Osteoblast (primary cell): Measurements from ENCODE around the gene RAP1B. TPM values are rescaled to one million over a fixed set of nuclear protein-coding genes. Genes with fewer than 3 reads are reported as not detected.

Experiments used
- DNase-seq: peaks from one replicate; pipeline ENCODE4 v3.0.0; 2011; ENCODE audit warnings: low spot score, mixed read lengths; ENCODE audit not compliant: insufficient read length; ENCODE audit errors: missing footprints
- H2AFZ ChIP-seq: 2 replicates; pipeline ENCODE4 v1.6.0; 2011; ENCODE audit warnings: mild to moderate bottlenecking, low read length
- H3K27ac ChIP-seq: 2 replicates; pipeline ENCODE4 v1.5.1; 2011; ENCODE audit warnings: mild to moderate bottlenecking, low read depth, low read length, moderate library complexity
- H3K27me3 ChIP-seq: 2 replicates; pipeline ENCODE4 v1.6.0; 2012; ENCODE audit warnings: mild to moderate bottlenecking, control low read depth, inconsistent platforms, low read length, moderate library complexity; ENCODE audit not compliant: insufficient read depth
- H3K36me3 ChIP-seq: 2 replicates; pipeline ENCODE4 v1.5.1; 2011; ENCODE audit warnings: mild to moderate bottlenecking, low read length, control low read depth, moderate library complexity; ENCODE audit not compliant: insufficient read depth
- H3K4me1 ChIP-seq: 2 replicates; pipeline ENCODE4 v1.5.1; 2011; ENCODE audit warnings: mild to moderate bottlenecking, low read length, control low read depth, moderate library complexity; ENCODE audit not compliant: insufficient read depth
- H3K4me2 ChIP-seq: 2 replicates; pipeline ENCODE4 v1.6.0; 2011; ENCODE audit warnings: mild to moderate bottlenecking, low read length; ENCODE audit not compliant: insufficient read depth
- H3K4me3 ChIP-seq: fragments of 200-600 bp; sonication (generic); 3 replicates; pipeline ENCODE4 v1.5.1; 2012; ENCODE audit warnings: mild to moderate bottlenecking, low read length, inconsistent platforms; ENCODE audit not compliant: insufficient read depth
- H3K79me2 ChIP-seq: 2 replicates; pipeline ENCODE4 v1.6.0; 2012; ENCODE audit warnings: mild to moderate bottlenecking, low read length, control low read depth, inconsistent platforms; ENCODE audit not compliant: insufficient read depth
- H3K9me3 ChIP-seq: 2 replicates; pipeline ENCODE4 v1.5.1; 2011; ENCODE audit warnings: low read depth, low read length, control low read depth
- H4K20me1 ChIP-seq: 2 replicates; pipeline ENCODE4 v1.6.0; 2012; ENCODE audit warnings: mild to moderate bottlenecking, low read length, control low read depth; ENCODE audit not compliant: insufficient read depth
- total RNA-seq: library from RNA; depleted of rRNA; stranded (reverse); fragments of >200 nt; gene quantifications from 2 replicates; pipeline ENCODE4 v1.2.3, GENCODE V29; 2012
- TF ChIP-seq, protein P1 (sequence below): IDR thresholded peaks from 2 replicates; pipeline ENCODE4 v1.5.1; 2011; ENCODE audit warnings: mild to moderate bottlenecking, low read depth, low read length, moderate library complexity; ENCODE audit errors: extremely low read depth

RAP1B gene
- total RNA-seq, 1 donor: 243 TPM

GRCh38 chr12:68617160-68617926, 6.6 kb downstream of the RAP1B start:
- Histone ChIP-seq H3K27me3 (no peaks in the 10 kb centered on the region), H3K79me2 (peaks cover 97% of the 10 kb centered on the region), H4K20me1 (peaks cover 67% of the 10 kb centered on the region), H2AFZ (no peak overlapping the region), H3K36me3 (peaks cover 9% of the 10 kb centered on the region), H3K4me2 (peak overlapping the region; percentile 64), H3K4me1 (peaks cover 81% of the 10 kb centered on the region), H3K4me3 (no peak overlapping the region), H3K9me3 (no peaks in the 10 kb centered on the region), H3K27ac (peak overlapping the region; percentile 74)
- DNase-seq: no peak
- TF ChIP-seq, protein P1, sequence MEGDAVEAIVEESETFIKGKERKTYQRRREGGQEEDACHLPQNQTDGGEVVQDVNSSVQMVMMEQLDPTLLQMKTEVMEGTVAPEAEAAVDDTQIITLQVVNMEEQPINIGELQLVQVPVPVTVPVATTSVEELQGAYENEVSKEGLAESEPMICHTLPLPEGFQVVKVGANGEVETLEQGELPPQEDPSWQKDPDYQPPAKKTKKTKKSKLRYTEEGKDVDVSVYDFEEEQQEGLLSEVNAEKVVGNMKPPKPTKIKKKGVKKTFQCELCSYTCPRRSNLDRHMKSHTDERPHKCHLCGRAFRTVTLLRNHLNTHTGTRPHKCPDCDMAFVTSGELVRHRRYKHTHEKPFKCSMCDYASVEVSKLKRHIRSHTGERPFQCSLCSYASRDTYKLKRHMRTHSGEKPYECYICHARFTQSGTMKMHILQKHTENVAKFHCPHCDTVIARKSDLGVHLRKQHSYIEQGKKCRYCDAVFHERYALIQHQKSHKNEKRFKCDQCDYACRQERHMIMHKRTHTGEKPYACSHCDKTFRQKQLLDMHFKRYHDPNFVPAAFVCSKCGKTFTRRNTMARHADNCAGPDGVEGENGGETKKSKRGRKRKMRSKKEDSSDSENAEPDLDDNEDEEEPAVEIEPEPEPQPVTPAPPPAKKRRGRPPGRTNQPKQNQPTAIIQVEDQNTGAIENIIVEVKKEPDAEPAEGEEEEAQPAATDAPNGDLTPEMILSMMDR: no peak

- Histone ChIP-seq H4K20me1 (peaks cover 63% of the 10 kb centered on the region), H3K27me3 (no peaks in the 10 kb centered on the region), H3K4me2 (peak overlapping the region; percentile 50), H3K4me3 (no peak overlapping the region), H3K4me1 (peaks cover 78% of the 10 kb centered on the region), H3K27ac (no peak overlapping the region), H3K9me3 (no peaks in the 10 kb centered on the region), H3K79me2 (peaks cover 97% of the 10 kb centered on the region), H2AFZ (no peak overlapping the region), H3K36me3 (no peaks in the 10 kb centered on the region)
- no peak for DNase-seq
- TF ChIP-seq, protein P1: no peak
Measured at GRCh38 chr12:68619541-68619940, 8.8 kb downstream of the RAP1B start.

GRCh38 chr12:68620519-68621471, 10.1 kb downstream of the RAP1B start:
- no peak overlapping the region for H3K4me3 ChIP-seq
- peaks cover 9% of the 10 kb centered on the region for H3K36me3 ChIP-seq
- no peak overlapping the region for H3K4me2 ChIP-seq
- H2AFZ ChIP-seq: no peak overlapping the region
- H3K27me3 ChIP-seq: no peaks in the 10 kb centered on the region
- peaks cover 70% of the 10 kb centered on the region for H4K20me1 ChIP-seq
- TF ChIP-seq, protein P1: no peak
- H3K4me1 ChIP-seq: peaks cover 74% of the 10 kb centered on the region
- H3K79me2 ChIP-seq: peaks cover 97% of the 10 kb centered on the region
- H3K27ac ChIP-seq: peak overlapping the region; percentile 11
- no peak for DNase-seq
- no peaks in the 10 kb centered on the region for H3K9me3 ChIP-seq
